PC-9 (cell line): ENCODE results near the gene MAGI3.

Source experiments
- EZH2 ChIP-seq: fragments of 200-600 bp; sonication (generic); IDR thresholded peaks from 2 replicates; pipeline ENCODE4 v1.8.0; 2017; ENCODE audit warnings: antibody characterized with exemption, low read depth
- TF ChIP-seq, protein P1 (sequence below): fragments of 200-600 bp; sonication (generic); conservative IDR thresholded peaks from 2 replicates; pipeline ENCODE4 v1.6.1; 2017; ENCODE audit warnings: mixed run types, antibody characterized with exemption, mild to moderate bottlenecking, moderate library complexity

DNA sequence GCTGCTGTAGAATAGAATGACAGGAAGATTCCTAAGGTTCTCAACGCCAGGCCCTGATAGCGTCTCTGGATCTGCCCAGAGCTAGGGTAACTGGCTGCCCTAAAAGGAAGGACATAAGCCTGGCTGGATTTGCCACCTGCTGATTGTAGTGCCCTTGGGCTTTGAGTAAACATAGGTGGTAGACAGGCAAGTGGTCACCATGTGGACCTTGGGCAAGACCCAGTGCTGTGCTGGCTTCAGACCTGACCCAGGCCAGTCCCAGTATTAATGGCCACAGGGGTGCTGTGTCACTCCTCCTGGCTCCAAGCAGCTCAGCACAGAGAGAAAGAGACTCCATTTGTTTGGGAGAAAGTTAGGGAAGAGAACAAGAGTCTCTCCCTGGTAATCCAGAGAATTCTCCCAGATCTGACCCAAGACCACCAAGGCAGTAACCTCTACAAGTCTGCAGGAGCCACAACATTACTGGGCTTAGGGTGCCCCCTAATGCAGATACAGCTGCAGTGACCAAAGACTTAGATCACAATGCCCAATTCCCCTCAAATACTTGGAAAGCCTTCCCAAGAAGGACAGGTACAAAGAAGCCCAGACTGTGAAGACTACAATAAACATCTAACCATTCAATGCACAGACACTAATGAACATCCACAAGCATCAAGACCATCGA lies 324.4 kb downstream of the MAGI3 start:
- TF ChIP-seq, protein P1, sequence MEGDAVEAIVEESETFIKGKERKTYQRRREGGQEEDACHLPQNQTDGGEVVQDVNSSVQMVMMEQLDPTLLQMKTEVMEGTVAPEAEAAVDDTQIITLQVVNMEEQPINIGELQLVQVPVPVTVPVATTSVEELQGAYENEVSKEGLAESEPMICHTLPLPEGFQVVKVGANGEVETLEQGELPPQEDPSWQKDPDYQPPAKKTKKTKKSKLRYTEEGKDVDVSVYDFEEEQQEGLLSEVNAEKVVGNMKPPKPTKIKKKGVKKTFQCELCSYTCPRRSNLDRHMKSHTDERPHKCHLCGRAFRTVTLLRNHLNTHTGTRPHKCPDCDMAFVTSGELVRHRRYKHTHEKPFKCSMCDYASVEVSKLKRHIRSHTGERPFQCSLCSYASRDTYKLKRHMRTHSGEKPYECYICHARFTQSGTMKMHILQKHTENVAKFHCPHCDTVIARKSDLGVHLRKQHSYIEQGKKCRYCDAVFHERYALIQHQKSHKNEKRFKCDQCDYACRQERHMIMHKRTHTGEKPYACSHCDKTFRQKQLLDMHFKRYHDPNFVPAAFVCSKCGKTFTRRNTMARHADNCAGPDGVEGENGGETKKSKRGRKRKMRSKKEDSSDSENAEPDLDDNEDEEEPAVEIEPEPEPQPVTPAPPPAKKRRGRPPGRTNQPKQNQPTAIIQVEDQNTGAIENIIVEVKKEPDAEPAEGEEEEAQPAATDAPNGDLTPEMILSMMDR = 0 out of 2 replicates have a peak, but pooled peaks have one; percentile 19
- TF ChIP-seq EZH2 = no peak
